ENCODE measurements around the gene MRGPRF. TPM values are rescaled to one million over a fixed set of nuclear protein-coding genes. Genes with fewer than 3 reads are reported as not detected.
A peak's percentile ranks its signal among the peaks of the same experiment; 100 is the strongest.

Gene MRGPRF
- polyA plus RNA-seq, 4 donors: 0.81 to 16.9 (median 2.1) TPM

- Histone ChIP-seq H3K4me1 (ENCODE audit: control insufficient read depth in 3 of 3, insufficient read depth in 2 of 3, low read depth in 1 of 3, low read length in 2 of 3) (peaks cover 0 to 15% (median 0%) of the 10 kb centered on the region in 3 donors), H3K27ac (ENCODE audit: low read depth in 1 of 3, low read length in 2 of 3) (no peak overlapping the region), H3K27me3 (ENCODE audit: control insufficient read depth in 3 of 3, insufficient read depth in 3 of 3, low read length in 3 of 3) (peaks cover 0 to 9% (median 0%) of the 10 kb centered on the region in 3 donors), H3K4me3 (ENCODE audit: low read depth in 1 of 3, low read length in 3 of 3) (no peak overlapping the region), H3K9me3 (ENCODE audit: control insufficient read depth in 2 of 2, insufficient read depth in 1 of 2, low read depth in 1 of 2, low read length in 1 of 2) (no peaks in the 10 kb centered on the region), H3K36me3 (ENCODE audit: control insufficient read depth in 3 of 3, insufficient read depth in 2 of 3, low read depth in 1 of 3, low read length in 3 of 3) (no peaks in the 10 kb centered on the region)
- WGBS, 3 donors: 75 to 78% (median 78%) methylated on average over 6 of the region's 6 CpGs
- DNase-seq: no peak
- FAIRE-seq: no peak
Observed at GRCh38 chr11:68994894-68995285, 18.2 kb downstream of the MRGPRF start.

GRCh38 chr11:68994161-68994893, 18.7 kb downstream of the MRGPRF start:
- Histone ChIP-seq H3K9me3 (ENCODE audit: control insufficient read depth in 2 of 2, insufficient read depth in 1 of 2, low read depth in 1 of 2, low read length in 1 of 2) (no peaks in the 10 kb centered on the region), H3K4me3 (ENCODE audit: low read depth in 1 of 3, low read length in 3 of 3) (no peak overlapping the region), H3K36me3 (ENCODE audit: control insufficient read depth in 3 of 3, insufficient read depth in 2 of 3, low read depth in 1 of 3, low read length in 3 of 3) (no peaks in the 10 kb centered on the region), H3K4me1 (ENCODE audit: control insufficient read depth in 3 of 3, insufficient read depth in 2 of 3, low read depth in 1 of 3, low read length in 2 of 3) (peaks cover 0 to 15% (median 0%) of the 10 kb centered on the region in 3 donors), H3K27ac (ENCODE audit: low read depth in 1 of 3, low read length in 2 of 3) (no peak overlapping the region), H3K27me3 (ENCODE audit: control insufficient read depth in 3 of 3, insufficient read depth in 3 of 3, low read length in 3 of 3) (peaks cover 0 to 9% (median 0%) of the 10 kb centered on the region in 3 donors)
- no peak for DNase-seq
- WGBS, 3 donors: 80 to 82% (median 81%) methylated on average over 28 of the region's 28 CpGs
- FAIRE-seq: no peak

DNA sequence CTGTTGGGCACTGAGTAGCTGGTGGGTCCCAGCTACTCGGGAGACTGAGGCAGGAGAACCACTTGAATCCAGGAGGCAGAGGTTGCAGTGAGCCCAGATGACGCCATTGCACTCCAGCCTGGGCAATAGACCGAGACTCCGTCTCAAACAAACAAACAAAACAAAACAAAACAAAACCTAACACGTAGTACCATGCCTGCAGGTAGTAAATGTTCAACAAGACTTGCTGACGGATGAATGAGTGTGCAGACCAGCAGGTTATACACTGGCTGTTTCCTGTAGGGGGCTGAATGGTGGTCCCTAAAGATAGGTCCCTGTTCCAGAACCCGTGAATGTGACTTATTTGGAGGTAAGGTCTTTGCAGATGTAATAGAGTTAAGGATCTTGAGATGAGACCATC, 19.5 kb downstream of the MRGPRF start:
- 36 to 72% (median 60%) methylated on average over 7 of the region's 7 CpGs for WGBS, 3 donors
- FAIRE-seq (no peak), DNase-seq (no peak)
- Histone ChIP-seq H3K27me3 (ENCODE audit: control insufficient read depth in 3 of 3, insufficient read depth in 3 of 3, low read length in 3 of 3) (peaks cover 0 to 9% (median 0%) of the 10 kb centered on the region in 3 donors), H3K36me3 (ENCODE audit: control insufficient read depth in 3 of 3, insufficient read depth in 2 of 3, low read depth in 1 of 3, low read length in 3 of 3) (no peaks in the 10 kb centered on the region), H3K9me3 (ENCODE audit: control insufficient read depth in 2 of 2, insufficient read depth in 1 of 2, low read depth in 1 of 2, low read length in 1 of 2) (no peaks in the 10 kb centered on the region), H3K4me3 (ENCODE audit: low read depth in 1 of 3, low read length in 3 of 3) (no peak overlapping the region), H3K4me1 (ENCODE audit: control insufficient read depth in 3 of 3, insufficient read depth in 2 of 3, low read depth in 1 of 3, low read length in 2 of 3) (peaks cover 0 to 9% (median 0%) of the 10 kb centered on the region in 3 donors), H3K27ac (ENCODE audit: low read depth in 1 of 3, low read length in 2 of 3) (no peak overlapping the region)

GRCh38 chr11:68992743-68993255, 20.2 kb downstream of the MRGPRF start:
- no peak overlapping the region for H3K4me3 ChIP-seq (ENCODE audit: low read depth in 1 of 3, low read length in 3 of 3)
- H3K36me3 ChIP-seq (ENCODE audit: control insufficient read depth in 3 of 3, insufficient read depth in 2 of 3, low read depth in 1 of 3, low read length in 3 of 3): no peaks in the 10 kb centered on the region
- WGBS, 3 donors: 30 to 55% (median 37%) methylated on average over 14 of the region's 14 CpGs
- peaks cover 0 to 1% (median 0%) of the 10 kb centered on the region in 3 donors for H3K4me1 ChIP-seq (ENCODE audit: control insufficient read depth in 3 of 3, insufficient read depth in 2 of 3, low read depth in 1 of 3, low read length in 2 of 3)
- no peak for FAIRE-seq
- H3K27ac ChIP-seq (ENCODE audit: low read depth in 1 of 3, low read length in 2 of 3): no peak overlapping the region
- no peak for DNase-seq
- H3K9me3 ChIP-seq (ENCODE audit: control insufficient read depth in 2 of 2, insufficient read depth in 1 of 2, low read depth in 1 of 2, low read length in 1 of 2): no peaks in the 10 kb centered on the region
- H3K27me3 ChIP-seq (ENCODE audit: control insufficient read depth in 3 of 3, insufficient read depth in 3 of 3, low read length in 3 of 3): peaks cover 0 to 9% (median 0%) of the 10 kb centered on the region in 3 donors

GRCh38 chr11:68990995-68991780, 21.9 kb downstream of the MRGPRF start:
- no peaks in the 10 kb centered on the region for H3K36me3 ChIP-seq (ENCODE audit: control insufficient read depth in 3 of 3, insufficient read depth in 2 of 3, low read depth in 1 of 3, low read length in 3 of 3)
- H3K4me3 ChIP-seq (ENCODE audit: low read depth in 1 of 3, low read length in 3 of 3): no peak overlapping the region
- FAIRE-seq: no peak
- no peak for DNase-seq
- H3K4me1 ChIP-seq (ENCODE audit: control insufficient read depth in 3 of 3, insufficient read depth in 2 of 3, low read depth in 1 of 3, low read length in 2 of 3): no peaks in the 10 kb centered on the region
- H3K27me3 ChIP-seq (ENCODE audit: control insufficient read depth in 3 of 3, insufficient read depth in 3 of 3, low read length in 3 of 3): peaks cover 0 to 9% (median 3%) of the 10 kb centered on the region in 3 donors
- H3K27ac ChIP-seq (ENCODE audit: low read depth in 1 of 3, low read length in 2 of 3): no peak overlapping the region
- 74 to 88% (median 83%) methylated on average over 16 of the region's 16 CpGs for WGBS, 3 donors
- H3K9me3 ChIP-seq (ENCODE audit: control insufficient read depth in 2 of 2, insufficient read depth in 1 of 2, low read depth in 1 of 2, low read length in 1 of 2): peaks cover 0 to 3% of the 10 kb centered on the region in 2 donors

GRCh38 chr11:68989936-68990606, 23.0 kb downstream of the MRGPRF start:
- no peak for DNase-seq
- Histone ChIP-seq H3K4me3 (ENCODE audit: low read depth in 1 of 3, low read length in 3 of 3) (no peak overlapping the region), H3K4me1 (ENCODE audit: control insufficient read depth in 3 of 3, insufficient read depth in 2 of 3, low read depth in 1 of 3, low read length in 2 of 3) (no peaks in the 10 kb centered on the region), H3K9me3 (ENCODE audit: control insufficient read depth in 2 of 2, insufficient read depth in 1 of 2, low read depth in 1 of 2, low read length in 1 of 2) (peaks cover 0 to 9% of the 10 kb centered on the region in 2 donors), H3K27ac (ENCODE audit: low read depth in 1 of 3, low read length in 2 of 3) (no peak overlapping the region), H3K27me3 (ENCODE audit: control insufficient read depth in 3 of 3, insufficient read depth in 3 of 3, low read length in 3 of 3) (peaks cover 0 to 9% (median 3%) of the 10 kb centered on the region in 3 donors), H3K36me3 (ENCODE audit: control insufficient read depth in 3 of 3, insufficient read depth in 2 of 3, low read depth in 1 of 3, low read length in 3 of 3) (no peaks in the 10 kb centered on the region)
- WGBS, 3 donors: 72 to 82% (median 80%) methylated on average over 8 of the region's 8 CpGs
- no peak for FAIRE-seq

GRCh38 chr11:68988491-68988890, 24.6 kb downstream of the MRGPRF start:
- peaks cover 0 to 6% (median 3%) of the 10 kb centered on the region in 3 donors for H3K27me3 ChIP-seq (ENCODE audit: control insufficient read depth in 3 of 3, insufficient read depth in 3 of 3, low read length in 3 of 3)
- no peak overlapping the region for H3K4me3 ChIP-seq (ENCODE audit: low read depth in 1 of 3, low read length in 3 of 3)
- FAIRE-seq (no peak), DNase-seq (no peak)
- no peak overlapping the region for H3K27ac ChIP-seq (ENCODE audit: low read depth in 1 of 3, low read length in 2 of 3)
- peaks cover 0 to 9% of the 10 kb centered on the region in 2 donors for H3K9me3 ChIP-seq (ENCODE audit: control insufficient read depth in 2 of 2, insufficient read depth in 1 of 2, low read depth in 1 of 2, low read length in 1 of 2)
- no peaks in the 10 kb centered on the region for H3K36me3 ChIP-seq (ENCODE audit: control insufficient read depth in 3 of 3, insufficient read depth in 2 of 3, low read depth in 1 of 3, low read length in 3 of 3)
- H3K4me1 ChIP-seq (ENCODE audit: control insufficient read depth in 3 of 3, insufficient read depth in 2 of 3, low read depth in 1 of 3, low read length in 2 of 3): no peaks in the 10 kb centered on the region

- Histone ChIP-seq H3K27ac (ENCODE audit: low read depth in 1 of 3, low read length in 2 of 3) (peak overlapping the region in 1 of 3 donors; percentile 49), H3K27me3 (ENCODE audit: control insufficient read depth in 3 of 3, insufficient read depth in 3 of 3, low read length in 3 of 3) (peaks cover 0 to 3% (median 0%) of the 10 kb centered on the region in 3 donors), H3K36me3 (ENCODE audit: control insufficient read depth in 3 of 3, insufficient read depth in 2 of 3, low read depth in 1 of 3, low read length in 3 of 3) (no peaks in the 10 kb centered on the region), H3K4me1 (ENCODE audit: control insufficient read depth in 3 of 3, insufficient read depth in 2 of 3, low read depth in 1 of 3, low read length in 2 of 3) (no peaks in the 10 kb centered on the region), H3K4me3 (ENCODE audit: low read depth in 1 of 3, low read length in 3 of 3) (no peak overlapping the region), H3K9me3 (ENCODE audit: control insufficient read depth in 2 of 2, insufficient read depth in 1 of 2, low read depth in 1 of 2, low read length in 1 of 2) (peaks cover 0 to 9% of the 10 kb centered on the region in 2 donors)
- DNase-seq (no peak), FAIRE-seq (no peak)
Observed at GRCh38 chr11:68987211-68987610, 25.8 kb downstream of the MRGPRF start.
